ENCODE results near the gene SEMA5B.

The SEMA5B gene

GRCh38 chr3:122996038-122996580, 31.5 kb downstream of the SEMA5B start:
- DNase-seq: peak in 28 of 51 donors; percentile 6 to 60 (median 34)

- DNase-seq: no peak
Observed at GRCh38 chr3:122994954-122995353, 32.6 kb downstream of the SEMA5B start.

GRCh38 chr3:122993124-122993978, 34.2 kb downstream of the SEMA5B start:
- peak in 27 of 51 donors; percentile 6 to 76 (median 20) for DNase-seq

GRCh38 chr3:122992676-122993075, 34.9 kb downstream of the SEMA5B start:
- DNase-seq: no peak

GRCh38 chr3:122992133-122992532, 35.4 kb downstream of the SEMA5B start:
- no peak for DNase-seq

GRCh38 chr3:122991236-122991985, 36.2 kb downstream of the SEMA5B start:
- no peak for DNase-seq

GRCh38 chr3:122989856-122990575, 37.5 kb downstream of the SEMA5B start:
- DNase-seq: no peak

- DNase-seq: no peak
Observed at GRCh38 chr3:122988508-122988907, 39.1 kb downstream of the SEMA5B start.

- no peak for DNase-seq
Observed at GRCh38 chr3:122987736-122988319, 39.7 kb downstream of the SEMA5B start.

GRCh38 chr3:122987231-122987630, 40.3 kb downstream of the SEMA5B start:
- DNase-seq: no peak

- DNase-seq: no peak
Observed at GRCh38 chr3:122986693-122987179, 40.8 kb downstream of the SEMA5B start.

GRCh38 chr3:122985539-122985938, 42.0 kb downstream of the SEMA5B start:
- DNase-seq: no peak

- DNase-seq: no peak
Observed at GRCh38 chr3:122984650-122985049, 42.9 kb downstream of the SEMA5B start.

- no peak for DNase-seq
Observed at GRCh38 chr3:122984007-122984406, 43.6 kb downstream of the SEMA5B start.

GRCh38 chr3:122982216-122983185, 45.1 kb downstream of the SEMA5B start:
- peak in 36 of 51 donors; percentile 7 to 80 (median 59) for DNase-seq

- DNase-seq: no peak
Observed at GRCh38 chr3:122979211-122979610, 48.4 kb downstream of the SEMA5B start.

- no peak for DNase-seq
Observed at GRCh38 chr3:122978569-122978968, 49.0 kb downstream of the SEMA5B start.

- peak in 31 of 51 donors; percentile 5 to 59 (median 34) for DNase-seq
Observed at GRCh38 chr3:122977746-122978466, 49.7 kb downstream of the SEMA5B start.

- peak in 1 of 51 donors; percentile 50 for DNase-seq
Observed at GRCh38 chr3:122975924-122976293, 51.7 kb downstream of the SEMA5B start.

Measured in hypothalamus (tissue), 51 donors.